HL-60 (cell line): ENCODE data around the gene MPLKIP.
"Not testable (repeated sequence)": the region's sequence is repeated elsewhere in the genome, so short reads cannot be mapped to it uniquely, and the experiment has no call there.

ENCODE experiments used
- DNase-seq, 2 experiments: peaks; one replicate each; pipeline ENCODE4 v3.0.0-alpha.2; 2010 to 2020; ENCODE audit warnings: low read depth in 1 of 2, low spot score in 1 of 2
- H3K27ac ChIP-seq: fragments of 250-450 bp; sonication (Bioruptor Pico); replicated peaks from 2 replicates; pipeline ENCODE4 v1.5.1; 2020; ENCODE audit warnings: mild to moderate bottlenecking, moderate library complexity
- H3K27me3 ChIP-seq: fragments of 250-450 bp; sonication (Bioruptor Pico); 2 replicates; pipeline ENCODE4 v1.5.1; 2021; ENCODE audit warnings: mild to moderate bottlenecking, moderate library complexity; ENCODE audit not compliant: insufficient read depth, poor library complexity, severe bottlenecking
- H3K4me3 ChIP-seq: replicated peaks from 2 replicates; pipeline ENCODE4 v1.5.1; 2011; ENCODE audit warnings: mild to moderate bottlenecking, control low read depth, low read length; ENCODE audit not compliant: insufficient read depth
- CTCF ChIP-seq: IDR thresholded peaks from one replicate; pipeline ENCODE4 v1.5.1; 2011; ENCODE audit warnings: low read length, control low read depth, inconsistent platforms; ENCODE audit not compliant: insufficient read depth
- GABPA ChIP-seq: IDR thresholded peaks from 2 replicates; pipeline ENCODE4 v1.6.1; 2012; ENCODE audit warnings: low read depth
- POLR2AphosphoS5 ChIP-seq: IDR thresholded peaks from 2 replicates; pipeline ENCODE4 v1.6.1; 2012; ENCODE audit warnings: low read depth
- SPI1 ChIP-seq: IDR thresholded peaks from 2 replicates; pipeline ENCODE4 v1.6.1; 2012; ENCODE audit warnings: low read depth, mild to moderate bottlenecking, borderline replicate concordance
- TF ChIP-seq, protein P1 (sequence below): IDR thresholded peaks from 2 replicates; pipeline ENCODE4 v1.6.1; 2012; ENCODE audit warnings: low read depth; ENCODE audit not compliant: insufficient replicate concordance

MPLKIP gene

GRCh38 chr7:40175725-40176510, 41.5 kb upstream of the MPLKIP start:
- DNase-seq = no peak
- no peak overlapping the region for H3K27ac ChIP-seq
- H3K27me3 ChIP-seq = no peaks in the 10 kb centered on the region
- TF ChIP-seq SPI1 = no peak
- TF ChIP-seq CTCF = no peak
- TF ChIP-seq POLR2AphosphoS5 = no peak
- no peak overlapping the region for H3K4me3 ChIP-seq

DNA sequence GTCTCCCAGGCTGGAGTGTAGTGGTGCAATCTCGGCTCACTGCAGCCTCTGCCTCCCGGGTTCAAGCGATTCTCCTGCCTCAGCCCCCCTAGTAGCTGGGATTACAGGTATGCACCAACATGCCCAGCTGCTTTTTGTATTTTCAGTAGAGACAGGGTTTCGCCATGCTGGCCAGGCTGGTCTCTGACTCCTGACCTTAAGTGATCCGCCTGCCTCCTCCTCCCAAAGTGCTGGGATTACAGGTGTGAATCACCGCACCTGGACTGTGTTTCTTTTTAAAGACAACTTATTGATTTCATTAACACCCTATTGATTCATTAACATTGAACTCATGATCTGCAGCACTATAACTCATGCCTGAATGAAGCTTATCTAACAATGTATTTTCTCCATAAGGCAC, 40.8 kb upstream of the MPLKIP start:
- not testable (repeated sequence) for H3K4me3 ChIP-seq, H3K27ac ChIP-seq, DNase-seq, H3K27me3 ChIP-seq

GRCh38 chr7:40173121-40173520, 38.7 kb upstream of the MPLKIP start:
- H3K27ac ChIP-seq, H3K27me3 ChIP-seq, DNase-seq, H3K4me3 ChIP-seq: not testable (repeated sequence)

DNA sequence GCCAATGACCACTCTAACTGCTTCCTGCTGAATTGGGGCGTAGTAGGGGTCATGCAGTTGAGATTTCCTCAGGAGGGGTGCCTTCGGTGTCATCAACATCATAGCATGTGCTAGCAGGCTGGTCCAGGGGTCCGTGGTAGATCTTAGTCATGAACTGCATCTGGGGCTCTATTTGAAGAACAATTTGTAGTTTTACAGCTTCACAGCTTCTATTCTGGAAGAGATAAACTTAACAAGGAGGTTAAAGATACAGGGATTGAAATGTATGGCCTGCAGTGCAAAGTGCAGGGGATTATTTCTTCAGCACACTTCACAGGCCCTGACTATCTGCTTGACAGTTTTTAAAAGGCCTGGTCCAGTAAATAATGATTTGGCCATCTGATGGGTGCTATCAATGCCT, 33.8 kb upstream of the MPLKIP start:
- not testable (repeated sequence) for H3K27me3 ChIP-seq, DNase-seq, H3K4me3 ChIP-seq, H3K27ac ChIP-seq

GRCh38 chr7:40167291-40167690, 32.9 kb upstream of the MPLKIP start:
- TF ChIP-seq CTCF = no peak
- TF ChIP-seq, protein P1, sequence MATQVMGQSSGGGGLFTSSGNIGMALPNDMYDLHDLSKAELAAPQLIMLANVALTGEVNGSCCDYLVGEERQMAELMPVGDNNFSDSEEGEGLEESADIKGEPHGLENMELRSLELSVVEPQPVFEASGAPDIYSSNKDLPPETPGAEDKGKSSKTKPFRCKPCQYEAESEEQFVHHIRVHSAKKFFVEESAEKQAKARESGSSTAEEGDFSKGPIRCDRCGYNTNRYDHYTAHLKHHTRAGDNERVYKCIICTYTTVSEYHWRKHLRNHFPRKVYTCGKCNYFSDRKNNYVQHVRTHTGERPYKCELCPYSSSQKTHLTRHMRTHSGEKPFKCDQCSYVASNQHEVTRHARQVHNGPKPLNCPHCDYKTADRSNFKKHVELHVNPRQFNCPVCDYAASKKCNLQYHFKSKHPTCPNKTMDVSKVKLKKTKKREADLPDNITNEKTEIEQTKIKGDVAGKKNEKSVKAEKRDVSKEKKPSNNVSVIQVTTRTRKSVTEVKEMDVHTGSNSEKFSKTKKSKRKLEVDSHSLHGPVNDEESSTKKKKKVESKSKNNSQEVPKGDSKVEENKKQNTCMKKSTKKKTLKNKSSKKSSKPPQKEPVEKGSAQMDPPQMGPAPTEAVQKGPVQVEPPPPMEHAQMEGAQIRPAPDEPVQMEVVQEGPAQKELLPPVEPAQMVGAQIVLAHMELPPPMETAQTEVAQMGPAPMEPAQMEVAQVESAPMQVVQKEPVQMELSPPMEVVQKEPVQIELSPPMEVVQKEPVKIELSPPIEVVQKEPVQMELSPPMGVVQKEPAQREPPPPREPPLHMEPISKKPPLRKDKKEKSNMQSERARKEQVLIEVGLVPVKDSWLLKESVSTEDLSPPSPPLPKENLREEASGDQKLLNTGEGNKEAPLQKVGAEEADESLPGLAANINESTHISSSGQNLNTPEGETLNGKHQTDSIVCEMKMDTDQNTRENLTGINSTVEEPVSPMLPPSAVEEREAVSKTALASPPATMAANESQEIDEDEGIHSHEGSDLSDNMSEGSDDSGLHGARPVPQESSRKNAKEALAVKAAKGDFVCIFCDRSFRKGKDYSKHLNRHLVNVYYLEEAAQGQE = no peak
- TF ChIP-seq GABPA = no peak
- TF ChIP-seq SPI1 = no peak
- no peak for TF ChIP-seq POLR2AphosphoS5
- Histone ChIP-seq H3K27me3 (no peaks in the 10 kb centered on the region), H3K4me3 (no peak overlapping the region), H3K27ac (no peak overlapping the region)
- DNase-seq = no peak

DNA sequence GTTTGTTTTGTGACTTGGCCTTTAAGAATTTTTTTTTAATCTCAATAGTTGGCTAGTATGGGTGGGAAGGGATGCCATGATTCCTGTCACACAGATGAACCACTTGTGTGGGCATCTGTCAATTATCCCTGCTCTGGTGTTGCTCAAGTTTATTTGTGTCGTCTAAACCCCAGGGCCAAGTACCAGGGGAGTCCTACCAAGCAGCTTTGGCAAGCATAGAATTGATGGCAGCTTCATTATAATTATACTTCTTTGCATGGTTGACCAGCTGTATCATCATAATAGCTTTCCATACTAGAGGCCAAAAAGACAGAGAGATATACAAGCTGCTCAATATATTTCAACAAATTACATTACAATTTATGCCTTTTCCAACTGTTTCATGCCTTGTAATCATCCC, 30.8 kb upstream of the MPLKIP start:
- TF ChIP-seq POLR2AphosphoS5 (no peak), GABPA (no peak)
- H3K27me3 ChIP-seq = no peaks in the 10 kb centered on the region
- no peak for DNase-seq
- H3K27ac ChIP-seq = no peak overlapping the region
- no peak overlapping the region for H3K4me3 ChIP-seq

GRCh38 chr7:40162516-40162915, 28.1 kb upstream of the MPLKIP start:
- DNase-seq = no peak
- no peaks in the 10 kb centered on the region for H3K27me3 ChIP-seq
- H3K4me3 ChIP-seq = no peak overlapping the region
- H3K27ac ChIP-seq = no peak overlapping the region
- TF ChIP-seq POLR2AphosphoS5 (no peak), CTCF (no peak), GABPA (no peak), SPI1 (no peak)
- TF ChIP-seq, protein P1 = no peak
